Skeletal muscle tissue (tissue), 4 donors: ENCODE measurements around the gene LMO7. TPM values are rescaled to one million over a fixed set of nuclear protein-coding genes. Genes with fewer than 3 reads are reported as not detected.

Source experiments
- H3K27ac ChIP-seq: one replicate; pipeline ENCODE4 v1.7.0; 2013; ENCODE audit warnings: mild to moderate bottlenecking, low read depth, low read length, inconsistent platforms
- H3K27me3 ChIP-seq, 3 donors: one replicate each; pipeline ENCODE4 v1.7.0; 2013; ENCODE audit warnings: low read length in 3 of 3; ENCODE audit not compliant: control insufficient read depth in 3 of 3, insufficient read depth in 3 of 3
- H3K36me3 ChIP-seq, 3 donors: one replicate each; pipeline ENCODE4 v1.7.0; 2013; ENCODE audit warnings: low read length in 3 of 3; ENCODE audit not compliant: control insufficient read depth in 3 of 3, insufficient read depth in 3 of 3
- H3K4me1 ChIP-seq, 3 donors: one replicate each; pipeline ENCODE4 v1.7.0; 2013; ENCODE audit warnings: low read length in 3 of 3, mild to moderate bottlenecking in 3 of 3; ENCODE audit not compliant: control insufficient read depth in 3 of 3, insufficient read depth in 3 of 3
- H3K4me3 ChIP-seq, 3 donors: one replicate each; pipeline ENCODE4 v1.7.0; 2013; ENCODE audit warnings: low read length in 3 of 3
- H3K9ac ChIP-seq, 3 donors: one replicate each; pipeline ENCODE4 v1.7.0; 2013; ENCODE audit warnings: low read length in 3 of 3, mild to moderate bottlenecking in 3 of 3, moderate library complexity in 2 of 3, low read depth in 1 of 3
- H3K9me3 ChIP-seq, 3 donors: one replicate each; pipeline ENCODE4 v1.7.0; 2013; ENCODE audit warnings: low read length in 3 of 3; ENCODE audit not compliant: control insufficient read depth in 3 of 3
- total RNA-seq: library from RNA; depleted of rRNA; stranded (reverse); fragments of >200 nt; gene quantifications from one replicate; pipeline ENCODE4 v1.2.3, GENCODE V29; 2014
- donor health status: Osteomylitis.

Gene LMO7
- total RNA-seq, 1 donor from 2014 or later: 176 TPM

DNA sequence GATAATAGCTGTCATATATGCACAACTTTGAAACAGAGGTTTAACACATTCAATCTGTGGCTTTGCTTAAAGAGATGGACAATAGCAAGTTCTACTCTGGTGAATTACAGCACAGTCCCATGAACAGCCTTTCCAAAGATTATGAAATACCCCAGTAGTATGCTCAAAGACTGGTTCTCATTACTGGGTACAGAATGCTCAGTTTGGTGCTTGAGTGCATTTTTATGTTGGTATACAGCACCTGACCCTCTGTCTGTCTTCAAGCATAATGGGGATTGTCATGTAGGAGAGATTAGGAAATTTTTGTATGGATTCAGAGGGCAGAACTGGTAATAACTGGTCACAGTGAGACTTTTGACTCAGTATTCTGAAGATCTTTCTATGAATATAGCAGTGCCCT is 7.6 kb downstream of the LMO7 start:
- H3K9ac ChIP-seq: no peak overlapping the region
- H3K36me3 ChIP-seq: no peaks in the 10 kb centered on the region
- no peaks in the 10 kb centered on the region for H3K27me3 ChIP-seq
- H3K9me3 ChIP-seq: no peaks in the 10 kb centered on the region
- H3K27ac ChIP-seq: no peak overlapping the region
- H3K4me3 ChIP-seq: no peak overlapping the region
- no peaks in the 10 kb centered on the region for H3K4me1 ChIP-seq

GRCh38 chr13:75645141-75645540 is 9.0 kb downstream of the LMO7 start:
- Histone ChIP-seq H3K4me1 (no peaks in the 10 kb centered on the region), H3K9me3 (no peaks in the 10 kb centered on the region), H3K27me3 (no peaks in the 10 kb centered on the region), H3K36me3 (no peaks in the 10 kb centered on the region), H3K4me3 (no peak overlapping the region), H3K9ac (no peak overlapping the region), H3K27ac (no peak overlapping the region)

- H3K9me3 ChIP-seq: no peaks in the 10 kb centered on the region
- no peak overlapping the region for H3K27ac ChIP-seq
- H3K4me1 ChIP-seq: no peaks in the 10 kb centered on the region
- no peak overlapping the region for H3K4me3 ChIP-seq
- H3K27me3 ChIP-seq: no peaks in the 10 kb centered on the region
- H3K9ac ChIP-seq: no peak overlapping the region
- H3K36me3 ChIP-seq: no peaks in the 10 kb centered on the region
Measured at GRCh38 chr13:75647126-75647784, 11.1 kb downstream of the LMO7 start.

DNA sequence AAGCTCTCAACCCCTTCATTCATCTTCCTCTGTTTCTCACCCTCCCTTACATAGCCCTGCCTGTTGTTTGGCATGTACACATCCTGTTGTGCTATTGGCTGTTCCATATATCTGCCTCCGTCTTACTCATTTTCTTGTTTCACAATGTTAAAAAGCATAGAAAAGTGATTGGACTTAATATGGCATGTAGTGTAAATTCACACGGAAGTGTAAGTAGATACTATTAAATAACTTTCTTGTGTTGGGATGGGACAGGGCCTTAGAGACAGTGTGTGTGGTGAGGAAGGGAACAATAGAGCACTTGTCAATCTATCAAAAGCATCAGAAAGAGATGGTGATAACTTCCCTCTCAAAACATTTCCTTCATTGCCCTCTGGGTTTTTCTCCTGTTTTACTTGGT is 12.3 kb downstream of the LMO7 start:
- no peaks in the 10 kb centered on the region for H3K9me3 ChIP-seq
- H3K9ac ChIP-seq: no peak overlapping the region
- H3K27ac ChIP-seq: no peak overlapping the region
- H3K27me3 ChIP-seq: no peaks in the 10 kb centered on the region
- H3K4me1 ChIP-seq: no peaks in the 10 kb centered on the region
- H3K36me3 ChIP-seq: no peaks in the 10 kb centered on the region
- H3K4me3 ChIP-seq: no peak overlapping the region

- Histone ChIP-seq H3K9me3 (no peaks in the 10 kb centered on the region), H3K4me1 (no peaks in the 10 kb centered on the region), H3K4me3 (no peak overlapping the region), H3K36me3 (no peaks in the 10 kb centered on the region), H3K27me3 (no peaks in the 10 kb centered on the region), H3K9ac (no peak overlapping the region), H3K27ac (no peak overlapping the region)
Measured at GRCh38 chr13:75651013-75651412, 14.9 kb downstream of the LMO7 start.

DNA sequence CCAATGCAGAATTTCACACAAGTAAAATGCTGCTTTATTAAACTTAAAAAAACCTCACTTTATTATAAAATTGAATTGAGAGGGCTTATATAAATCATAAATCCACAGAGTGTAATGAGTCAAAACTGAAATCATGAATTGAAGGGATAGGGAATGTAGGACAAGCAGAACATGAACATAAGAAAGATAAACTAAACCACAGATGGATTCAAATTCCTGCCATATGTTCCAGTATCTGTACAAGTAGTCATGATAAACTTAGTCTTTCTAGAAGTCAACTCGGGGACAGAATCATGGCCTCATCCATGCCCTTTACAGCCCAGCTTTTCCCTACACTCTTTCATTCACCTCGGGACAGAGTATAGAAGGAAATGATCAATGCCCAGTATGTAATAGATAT is 16.6 kb downstream of the LMO7 start:
- H3K9ac ChIP-seq: no peak overlapping the region
- no peaks in the 10 kb centered on the region for H3K36me3 ChIP-seq
- H3K9me3 ChIP-seq: no peaks in the 10 kb centered on the region
- no peaks in the 10 kb centered on the region for H3K27me3 ChIP-seq
- H3K27ac ChIP-seq: no peak overlapping the region
- H3K4me3 ChIP-seq: no peak overlapping the region
- H3K4me1 ChIP-seq: no peaks in the 10 kb centered on the region

- no peak overlapping the region for H3K27ac ChIP-seq
- H3K9ac ChIP-seq: no peak overlapping the region
- H3K36me3 ChIP-seq: no peaks in the 10 kb centered on the region
- no peaks in the 10 kb centered on the region for H3K27me3 ChIP-seq
- H3K9me3 ChIP-seq: no peaks in the 10 kb centered on the region
- H3K4me3 ChIP-seq: no peak overlapping the region
- peaks cover 3 to 5% (median 3%) of the 10 kb centered on the region in 3 donors for H3K4me1 ChIP-seq
Measured at GRCh38 chr13:75656425-75656989, 20.4 kb downstream of the LMO7 start.

DNA sequence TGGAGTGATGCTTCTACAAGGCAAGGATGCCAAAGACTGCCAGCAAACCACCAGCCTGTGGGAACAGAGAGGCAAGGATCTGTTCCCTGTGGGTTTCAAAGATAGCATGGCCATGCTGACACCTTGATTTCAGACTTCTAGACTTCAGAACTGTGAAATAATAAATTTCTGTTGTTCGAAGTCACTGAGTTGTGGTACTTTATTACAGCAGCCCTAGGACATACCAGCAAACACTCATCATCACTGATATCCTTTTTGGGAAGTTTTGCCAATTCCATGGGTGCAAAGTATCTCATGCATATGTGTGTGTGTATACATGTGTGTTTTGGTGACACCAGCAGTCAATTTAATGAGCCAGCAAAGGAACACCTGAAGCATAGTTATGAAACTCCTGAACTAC is 21.0 kb downstream of the LMO7 start:
- Histone ChIP-seq H3K27me3 (no peaks in the 10 kb centered on the region), H3K9ac (no peak overlapping the region), H3K36me3 (no peaks in the 10 kb centered on the region), H3K4me3 (no peak overlapping the region), H3K9me3 (no peaks in the 10 kb centered on the region), H3K4me1 (peaks cover 4 to 8% (median 5%) of the 10 kb centered on the region in 3 donors), H3K27ac (no peak overlapping the region)

DNA sequence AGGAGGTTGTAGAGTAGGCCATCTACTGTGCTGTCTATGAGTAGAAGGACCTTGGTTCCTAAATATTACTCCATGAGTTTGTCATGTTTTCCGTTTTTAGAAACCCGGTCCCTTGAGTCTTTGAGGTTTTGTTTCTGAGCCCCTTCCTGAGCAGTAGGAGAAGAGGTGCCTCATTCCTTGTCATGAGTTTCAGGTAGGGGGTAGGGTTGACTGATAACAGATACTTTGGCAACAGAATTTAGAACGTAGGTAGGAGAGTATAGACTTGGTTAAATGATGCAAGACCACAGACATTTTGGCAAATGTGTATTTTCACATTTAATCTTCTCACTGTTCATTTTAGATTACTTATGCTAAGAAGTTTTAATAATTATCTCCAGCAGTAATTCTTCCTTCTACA is 24.6 kb downstream of the LMO7 start:
- Histone ChIP-seq H3K27me3 (no peaks in the 10 kb centered on the region), H3K36me3 (no peaks in the 10 kb centered on the region), H3K27ac (no peak overlapping the region), H3K9me3 (no peaks in the 10 kb centered on the region), H3K4me3 (no peak overlapping the region), H3K9ac (no peak overlapping the region), H3K4me1 (peaks cover 4 to 8% (median 5%) of the 10 kb centered on the region in 3 donors)

DNA sequence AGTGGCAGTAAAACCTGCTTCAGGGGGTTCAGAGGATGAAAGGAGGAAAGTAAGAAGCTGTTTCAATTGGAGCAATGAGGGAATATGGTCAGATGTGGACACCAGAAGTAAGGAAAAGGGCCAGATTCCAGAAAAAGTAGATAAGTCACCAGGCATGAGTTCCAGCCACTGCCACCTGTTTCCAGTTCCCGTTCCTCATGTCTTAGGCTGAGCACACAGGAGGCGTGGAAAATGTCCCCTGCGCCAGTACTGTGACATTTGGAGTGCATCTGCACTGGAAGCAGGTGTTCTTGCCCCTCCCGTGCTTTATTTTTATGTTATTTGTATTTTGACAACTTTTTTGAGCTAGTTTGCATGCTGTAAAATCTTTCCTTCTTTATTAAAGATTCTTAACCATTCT is 25.3 kb downstream of the LMO7 start:
- Histone ChIP-seq H3K9ac (peak overlapping the region in 1 of 3 donors; percentile 34), H3K27ac (no peak overlapping the region), H3K9me3 (no peaks in the 10 kb centered on the region), H3K36me3 (no peaks in the 10 kb centered on the region), H3K4me1 (peaks cover 5 to 8% (median 8%) of the 10 kb centered on the region in 3 donors), H3K27me3 (no peaks in the 10 kb centered on the region), H3K4me3 (peak overlapping the region in 2 of 3 donors; percentile 15 to 35)
